Heart right ventricle (tissue), 16 donors: ENCODE data around the gene SPRY1. TPM values are rescaled to one million over a fixed set of nuclear protein-coding genes. Genes with fewer than 3 reads are reported as not detected.

Experiments used
- ATAC-seq, 8 donors: fragments of 200-7000 bp; cut with Tn5 transposase; one replicate each; pipeline ENCODE4 v1.9.1; 2020; ENCODE audit warnings: mild to moderate bottlenecking in 8 of 8, moderate library complexity in 8 of 8, moderate number of reproducible peaks in 1 of 8
- DNase-seq, 2 donors: peaks; one replicate each; pipeline ENCODE4 v3.0.0-alpha.2; 2020
- H3K27ac ChIP-seq, 10 donors: fragments of 200-600 bp; sonication (generic) in 2 of 10; one replicate each; pipeline versions ENCODE4 v1.5.0 to v1.8.0; 2020 to 2022; ENCODE audit warnings: mild to moderate bottlenecking in 3 of 10
- H3K27me3 ChIP-seq, 7 donors: fragments of 200-600 bp; one replicate each; pipeline ENCODE4 v1.8.0; 2021 to 2022; ENCODE audit warnings: mild to moderate bottlenecking in 2 of 7
- H3K36me3 ChIP-seq, 9 donors: fragments of 200-600 bp; sonication (generic) in 1 of 9; one replicate each; pipeline versions ENCODE4 v1.5.0 to v1.8.0; 2020 to 2022; ENCODE audit warnings: mild to moderate bottlenecking in 2 of 9
- H3K4me1 ChIP-seq, 9 donors: fragments of 200-600 bp; sonication (generic) in 1 of 9; one replicate each; pipeline versions ENCODE4 v1.5.0 to v1.8.0; 2020 to 2022; ENCODE audit warnings: mild to moderate bottlenecking in 4 of 9
- H3K4me3 ChIP-seq, 10 donors: fragments of 200-600 bp; sonication (generic) in 2 of 10; one replicate each; pipeline versions ENCODE4 v1.5.0 to v1.8.0; 2020 to 2022; ENCODE audit warnings: mild to moderate bottlenecking in 7 of 10, moderate library complexity in 2 of 10
- H3K9me3 ChIP-seq, 11 donors: fragments of 200-600 bp in 10 of 11; sonication (generic) in 2 of 11; one replicate each; pipeline versions ENCODE4 v1.5.0 to v1.8.0; 2013 to 2022; ENCODE audit warnings: mild to moderate bottlenecking in 2 of 11, control low read depth in 1 of 11, moderate library complexity in 1 of 11
- WGBS, 2 donors: extraction: QIAGEN DNeasy Blood & Tissue Kit; methylation state at CpG; one replicate each; pipeline ENCODE4 v1.1.7; 2013; ENCODE audit warnings: inconsistent platforms in 1 of 2; 5-methylcytosine and 5-hydroxymethylcytosine counted together
- intact Hi-C, 10 donors: fragments of 100-400 bp; cut with DNase I; formaldehyde crosslinking; loops; one replicate each; pipeline versions ENCODE4 v1.11.1 to v1.14.2; 2022
- polyA plus RNA-seq, 2 donors: library from polyadenylated mRNA; stranded (reverse); fragments of 200-250 nt; gene quantifications; one replicate each; pipeline ENCODE4 v1.2.3, GENCODE V29; 2013
- total RNA-seq, 10 donors: library from RNA; stranded (reverse); fragmentation: NEBNext Ultra II Directional in 3 of 10; extraction: Animal tissue kit (Norgen Biotek cat#: 25700) in 3 of 10; gene quantifications; one replicate each; pipeline versions ENCODE4 v1.2.1 to v1.2.4, GENCODE V29; 2021 to 2023
- TF ChIP-seq, protein P1 (sequence below), 9 donors: fragments of 200-600 bp; sonication (generic) in 2 of 9; IDR thresholded peaks; one replicate each; pipeline versions ENCODE4 v1.5.0 to v1.8.0; 2021 to 2022; ENCODE audit warnings: antibody characterized with exemption in 9 of 9, mild to moderate bottlenecking in 5 of 9, moderate library complexity in 1 of 9
- donor health status: Arrhythmogenic right ventricular cardiomyopathy.
- donor health status: ischemic (EF 13 %, LVEDD 7.1; RV severe dilation, severe dysfunction).
- donor health status: healthy with polysubstance abuse.
- donor health status: DM: no; HTN: yes; CAD: no.
- donor health status: DM: no; HTN: no; CAD: no.
- donor health status: ischemic (EF 25% LVEDD 6.9; RV normal size, moderate dysfunction).
- donor health status: ischemic (EF 25% LVEDD 5.7; RV mildly dilated, moderate dysfunction).
- donor health status: healthy.
- donor health status: DM: yes; HTN: yes; CAD: no.
- donor health status: Ischemic cardiomyopathy.
- donor health status: ischemic (EF 35%, LVEDD 5.7; RV mildly dilated, moderate dysfunction).
- donor health status: nonischemic (EF 11% LVEDD 7.7; RV severe dilation, severe dysfunction).
- donor health status: DM: yes; HTN: yes; CAD: no.
- donor health status: PGD.
- donor health status: ischemic (EF 29% LVEDD 5.4; RV normal size, mild dysfunction).
- donor health status: nonischemic (EF 23%, LVEDD 6.1; RV moderate dilation, normal function).

The SPRY1 gene
- total and polyA plus RNA-seq, 12 donors, result 21.6 to 61.7 (median 37.4) TPM

DNA sequence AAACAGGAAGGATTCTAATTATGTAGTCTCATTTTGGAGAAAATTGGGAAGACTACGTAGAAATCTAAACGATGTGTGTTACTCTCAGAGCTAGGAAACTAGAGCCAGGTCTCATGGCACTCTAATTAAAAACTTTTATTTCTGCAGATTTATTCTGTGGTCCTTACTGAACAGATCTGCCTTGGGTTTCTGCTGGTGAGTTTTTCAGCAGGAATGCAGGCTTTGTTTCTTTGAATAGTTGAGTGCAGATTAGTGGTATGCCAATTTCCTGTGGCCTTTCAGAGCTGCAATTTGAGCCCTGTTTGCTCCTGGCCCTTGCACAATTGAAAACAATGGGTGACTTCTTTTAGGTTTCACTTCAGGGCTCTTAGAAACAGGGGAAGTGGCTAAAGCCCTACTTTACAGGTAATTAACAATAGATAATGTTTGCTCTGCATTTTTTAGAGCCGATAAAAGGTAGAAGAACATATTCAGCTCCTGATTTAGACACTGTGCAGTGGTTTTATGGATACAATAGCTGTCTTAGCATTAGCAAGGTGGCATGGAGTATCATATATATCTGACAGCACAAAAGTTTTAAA, 21.8 kb downstream of the SPRY1 start:
- no peaks in the 10 kb centered on the region for H3K9me3 ChIP-seq
- no peaks in the 10 kb centered on the region for H3K27me3 ChIP-seq
- peak in 1 of 2 donors; percentile 22 for DNase-seq
- intact Hi-C loops, result loop anchor here in 1 of 10 donors (10.0 kb wide), 1 partner anchor 136 kb away; no protein-coding TSS in a partner anchor
- H3K4me1 ChIP-seq, result peaks cover 3 to 44% (median 15%) of the 10 kb centered on the region in 9 donors
- peak overlapping the region in 8 of 10 donors; percentile 23 to 75 (median 48) for H3K27ac ChIP-seq
- WGBS, 2 donors, result 30 to 33% methylated on average over 3 of the region's 3 CpGs
- ATAC-seq, result peak in 7 of 8 donors; percentile 47 to 84 (median 75)
- TF ChIP-seq, protein P1, sequence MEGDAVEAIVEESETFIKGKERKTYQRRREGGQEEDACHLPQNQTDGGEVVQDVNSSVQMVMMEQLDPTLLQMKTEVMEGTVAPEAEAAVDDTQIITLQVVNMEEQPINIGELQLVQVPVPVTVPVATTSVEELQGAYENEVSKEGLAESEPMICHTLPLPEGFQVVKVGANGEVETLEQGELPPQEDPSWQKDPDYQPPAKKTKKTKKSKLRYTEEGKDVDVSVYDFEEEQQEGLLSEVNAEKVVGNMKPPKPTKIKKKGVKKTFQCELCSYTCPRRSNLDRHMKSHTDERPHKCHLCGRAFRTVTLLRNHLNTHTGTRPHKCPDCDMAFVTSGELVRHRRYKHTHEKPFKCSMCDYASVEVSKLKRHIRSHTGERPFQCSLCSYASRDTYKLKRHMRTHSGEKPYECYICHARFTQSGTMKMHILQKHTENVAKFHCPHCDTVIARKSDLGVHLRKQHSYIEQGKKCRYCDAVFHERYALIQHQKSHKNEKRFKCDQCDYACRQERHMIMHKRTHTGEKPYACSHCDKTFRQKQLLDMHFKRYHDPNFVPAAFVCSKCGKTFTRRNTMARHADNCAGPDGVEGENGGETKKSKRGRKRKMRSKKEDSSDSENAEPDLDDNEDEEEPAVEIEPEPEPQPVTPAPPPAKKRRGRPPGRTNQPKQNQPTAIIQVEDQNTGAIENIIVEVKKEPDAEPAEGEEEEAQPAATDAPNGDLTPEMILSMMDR (IDR thresholded peaks at IDR 0.05), result no peak
- H3K36me3 ChIP-seq, result no peaks in the 10 kb centered on the region
- H3K4me3 ChIP-seq, result no peak overlapping the region

DNA sequence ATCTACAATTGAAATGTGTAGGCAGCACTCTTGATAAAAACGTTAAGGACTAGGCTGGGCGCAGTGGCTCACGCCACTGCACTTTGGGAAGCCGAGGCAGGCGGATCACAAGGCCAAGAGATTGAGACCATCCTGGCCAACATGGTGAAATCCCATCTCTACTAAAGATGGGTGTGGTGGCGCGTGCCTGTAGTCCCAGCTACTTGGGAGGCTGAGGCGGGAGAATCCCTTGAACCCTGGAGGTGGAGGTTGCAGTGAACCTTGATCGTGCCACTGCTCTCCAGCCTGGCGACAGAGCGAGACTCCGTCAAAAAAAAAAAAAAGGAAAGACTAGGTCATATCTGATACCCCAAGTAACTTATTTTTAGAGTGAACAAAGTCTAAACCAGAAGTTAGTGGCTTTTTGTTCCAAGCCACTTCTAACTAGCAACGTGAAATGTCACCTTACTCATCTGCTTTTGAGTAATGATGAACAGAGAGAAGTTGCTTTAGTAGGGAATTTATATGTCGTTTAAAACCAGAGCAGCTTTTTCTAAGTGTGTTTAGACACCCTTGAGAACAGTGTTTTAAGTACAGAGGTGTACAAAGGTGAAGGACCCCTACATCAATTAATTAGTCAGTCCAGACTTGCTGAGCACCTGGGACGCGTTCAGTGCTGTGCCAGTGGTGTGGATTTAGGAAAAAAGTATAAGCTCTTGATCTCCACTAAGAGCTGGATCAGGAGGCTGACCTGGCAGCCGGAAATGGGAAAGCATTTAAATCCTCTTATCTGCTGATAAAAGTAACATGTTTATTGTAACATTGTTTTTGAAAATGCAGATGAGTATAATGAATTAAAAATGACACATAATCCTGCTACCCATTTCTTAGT, 23.5 kb downstream of the SPRY1 start:
- H3K36me3 ChIP-seq, result no peaks in the 10 kb centered on the region
- 90 to 91% methylated on average over 17 of the region's 17 CpGs for WGBS, 2 donors
- peak overlapping the region in 1 of 10 donors; percentile 77 for H3K27ac ChIP-seq
- TF ChIP-seq, protein P1 (IDR thresholded peaks at IDR 0.05), result no peak
- H3K4me1 ChIP-seq, result peaks cover 3 to 40% (median 15%) of the 10 kb centered on the region in 9 donors
- no peaks in the 10 kb centered on the region for H3K9me3 ChIP-seq
- no peak for DNase-seq
- H3K27me3 ChIP-seq, result no peaks in the 10 kb centered on the region
- no peak for ATAC-seq
- H3K4me3 ChIP-seq, result no peak overlapping the region
- intact Hi-C loops, result loop anchor here in 1 of 10 donors (10.0 kb wide), 1 partner anchor 135 kb away; no protein-coding TSS in a partner anchor

DNA sequence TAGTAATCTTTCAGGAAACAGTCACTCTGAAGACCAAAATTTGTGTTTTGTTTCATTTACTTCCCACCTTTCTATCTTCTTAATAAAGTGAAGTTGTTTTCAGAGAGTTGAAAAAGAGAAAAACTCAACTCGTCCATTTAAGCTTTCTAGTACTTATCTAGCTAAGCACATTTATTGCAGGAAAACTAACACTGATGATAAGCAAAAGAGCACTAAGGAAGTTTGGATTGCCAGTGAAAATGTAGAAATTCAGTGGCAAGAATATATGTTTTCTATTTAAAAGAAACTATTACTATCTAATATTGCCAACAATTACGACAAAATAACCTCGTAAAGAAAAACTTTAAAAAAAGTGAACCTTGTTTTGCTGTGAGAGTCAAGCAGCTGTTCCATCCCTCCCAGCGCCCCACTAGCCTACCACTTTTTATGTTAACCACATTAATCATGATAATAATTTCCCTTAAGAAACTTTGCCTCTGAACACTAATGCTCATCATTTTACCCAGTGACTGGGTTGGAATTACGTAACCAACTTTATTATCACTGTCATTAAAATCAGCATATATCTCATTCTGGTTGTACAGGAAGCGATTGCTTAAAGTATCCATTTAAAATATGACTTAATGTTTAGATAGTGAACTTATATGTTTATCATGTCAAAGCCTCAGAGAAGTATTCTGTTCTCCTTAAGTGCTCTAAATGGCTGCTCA, 24.8 kb downstream of the SPRY1 start:
- no peaks in the 10 kb centered on the region for H3K27me3 ChIP-seq
- intact Hi-C loops, result no loop called here
- ATAC-seq (peak in 1 of 8 donors; percentile 39), DNase-seq (no peak)
- WGBS, 2 donors, result 70 to 75% methylated on average over 6 of the region's 6 CpGs
- TF ChIP-seq, protein P1 (IDR thresholded peaks at IDR 0.05), result no peak
- H3K4me3 ChIP-seq, result peak overlapping the region in 6 of 10 donors; percentile 21 to 43 (median 31)
- peaks cover 3 to 28% (median 15%) of the 10 kb centered on the region in 9 donors for H3K4me1 ChIP-seq
- no peaks in the 10 kb centered on the region for H3K36me3 ChIP-seq
- H3K9me3 ChIP-seq, result peaks cover 0 to 3% (median 0%) of the 10 kb centered on the region in 11 donors
- H3K27ac ChIP-seq, result peak overlapping the region in 8 of 10 donors; percentile 17 to 77 (median 50)
